Sigmoid colon (tissue), 7 donors: ENCODE results near the gene PPM1L. TPM values are rescaled to one million over a fixed set of nuclear protein-coding genes. Genes with fewer than 3 reads are reported as not detected.

ENCODE experiments used
- DNase-seq: peaks from one replicate; pipeline ENCODE4 v3.0.0-alpha.2; 2019
- H3K27ac ChIP-seq, 4 donors: fragments of 200-600 bp; sonication (generic); one replicate each; pipeline ENCODE4 v1.5.1; 2016 to 2019; ENCODE audit warnings: mild to moderate bottlenecking in 1 of 4
- H3K27me3 ChIP-seq, 3 donors: fragments of 200-600 bp; sonication (generic); one replicate each; pipeline ENCODE4 v1.5.1; 2019; ENCODE audit warnings: mild to moderate bottlenecking in 1 of 3
- H3K36me3 ChIP-seq, 4 donors: fragments of 200-600 bp; sonication (generic); one replicate each; pipeline ENCODE4 v1.5.1; 2016 to 2019
- H3K4me1 ChIP-seq, 4 donors: fragments of 200-600 bp; sonication (generic); one replicate each; pipeline ENCODE4 v1.5.1; 2017 to 2019
- H3K4me3 ChIP-seq, 4 donors: fragments of 200-600 bp; sonication (generic); one replicate each; pipeline ENCODE4 v1.5.1; 2017 to 2019; ENCODE audit warnings: mild to moderate bottlenecking in 2 of 4, moderate library complexity in 1 of 4
- H3K9me3 ChIP-seq, 4 donors: fragments of 200-600 bp in 3 of 4; sonication (generic) in 3 of 4; one replicate each; pipeline versions ENCODE4 v1.5.1 to v1.6.1; 2013 to 2019
- CTCF ChIP-seq, 4 experiments: fragments of 450-650 bp in 3 of 4; fragments of 200-600 bp in 1 of 4; IDR thresholded peaks; one replicate each; pipeline ENCODE4 v1.5.1; 2016 to 2019; ENCODE audit warnings: antibody characterized with exemption in 4 of 4, mild to moderate bottlenecking in 3 of 4, moderate library complexity in 2 of 4
- EP300 ChIP-seq, 4 donors: sonication (generic); formaldehyde crosslinking; IDR thresholded peaks; one replicate each; pipeline ENCODE4 v1.6.1; 2017; ENCODE audit warnings: antibody characterized with exemption in 4 of 4
- POLR2A ChIP-seq, 2 donors: fragments of 450-650 bp; IDR thresholded peaks; one replicate each; pipeline ENCODE4 v1.6.1; 2016; ENCODE audit warnings: antibody characterized with exemption in 2 of 2, mild to moderate bottlenecking in 2 of 2, moderate library complexity in 2 of 2
- POLR2AphosphoS5 ChIP-seq, 4 donors: sonication (generic); formaldehyde crosslinking; IDR thresholded peaks; one replicate each; pipeline ENCODE4 v1.6.1; 2017; ENCODE audit warnings: antibody characterized with exemption in 4 of 4
- WGBS, 2 donors: extraction: QIAGEN DNeasy Blood & Tissue Kit; methylation state at CpG; one replicate each; pipeline ENCODE4 v1.1.7; 2013; 5-methylcytosine and 5-hydroxymethylcytosine counted together
- intact Hi-C: fragments of 100-400 bp; cut with DNase I; formaldehyde crosslinking; loops from one replicate; pipeline ENCODE4 v1.15.1; 2023
- polyA plus RNA-seq, 3 donors: library from polyadenylated mRNA; stranded (reverse); fragments of 200-250 nt; gene quantifications; one replicate each; pipeline ENCODE4 v1.2.3, GENCODE V29; 2013
- total RNA-seq, 4 donors: library from RNA; depleted of rRNA; stranded (reverse); fragments of >200 nt; gene quantifications; one replicate each; pipeline ENCODE4 v1.1.0, GENCODE V29; 2016
- donor health status: healthy with polysubstance abuse.
- donor health status: Bipolar disorder and iron deficiency.
- donor health status: healthy.

PPM1L gene
- total and polyA plus RNA-seq, 7 donors, result 1.2 to 50.2 (median 33.2) TPM

- intact Hi-C loops, result no loop called here
- no peak overlapping the region for H3K4me3 ChIP-seq
- TF ChIP-seq POLR2A (IDR thresholded peaks at IDR 0.05), result no peak
- TF ChIP-seq CTCF (IDR thresholded peaks at IDR 0.05), result no peak
- peak; percentile 61 to 86 (median 71) for TF ChIP-seq POLR2AphosphoS5 (IDR thresholded peaks at IDR 0.05)
- peak in 1 of 4 donors; percentile 40 for TF ChIP-seq EP300 (IDR thresholded peaks at IDR 0.05)
- no peaks in the 10 kb centered on the region for H3K27me3 ChIP-seq
- peaks cover 0 to 70% (median 30%) of the 10 kb centered on the region in 4 donors for H3K4me1 ChIP-seq
- no peak for DNase-seq
- no peaks in the 10 kb centered on the region for H3K9me3 ChIP-seq
- 78 to 88% methylated on average over 1 of the region's 1 CpG for WGBS, 2 donors
- H3K36me3 ChIP-seq, result no peaks in the 10 kb centered on the region
- peak overlapping the region; percentile 57 to 75 (median 66) for H3K27ac ChIP-seq
These were observed 15.9 kb downstream of the PPM1L start for GRCh38 chr3:160771811-160772459.

- Histone ChIP-seq H3K9me3 (no peaks in the 10 kb centered on the region), H3K4me1 (peaks cover 0 to 70% (median 31%) of the 10 kb centered on the region in 4 donors), H3K27ac (peak overlapping the region in 2 of 4 donors; percentile 71 to 75), H3K4me3 (no peak overlapping the region), H3K27me3 (no peaks in the 10 kb centered on the region), H3K36me3 (no peaks in the 10 kb centered on the region)
- TF ChIP-seq POLR2AphosphoS5 (IDR thresholded peaks at IDR 0.05), result no peak
- TF ChIP-seq EP300 (IDR thresholded peaks at IDR 0.05), result no peak
- no peak for TF ChIP-seq POLR2A (IDR thresholded peaks at IDR 0.05)
- no peak for TF ChIP-seq CTCF (IDR thresholded peaks at IDR 0.05)
- no peak for DNase-seq
- intact Hi-C loops, result no loop called here
These were observed 17.7 kb downstream of the PPM1L start for GRCh38 chr3:160773722-160774121.

GRCh38 chr3:160774172-160774571 lies 18.1 kb downstream of the PPM1L start:
- Histone ChIP-seq H3K27ac (peak overlapping the region in 2 of 4 donors; percentile 71 to 75), H3K27me3 (no peaks in the 10 kb centered on the region), H3K36me3 (no peaks in the 10 kb centered on the region), H3K9me3 (no peaks in the 10 kb centered on the region), H3K4me1 (peaks cover 0 to 70% (median 34%) of the 10 kb centered on the region in 4 donors), H3K4me3 (no peak overlapping the region)
- WGBS, 2 donors, result 87 to 92% methylated on average over 3 of the region's 3 CpGs
- intact Hi-C loops, result no loop called here
- no peak for DNase-seq
- TF ChIP-seq POLR2A (IDR thresholded peaks at IDR 0.05) (no peak), EP300 (IDR thresholded peaks at IDR 0.05) (no peak), CTCF (IDR thresholded peaks at IDR 0.05) (no peak)

- Histone ChIP-seq H3K27me3 (no peaks in the 10 kb centered on the region), H3K4me1 (peaks cover 0 to 79% (median 41%) of the 10 kb centered on the region in 4 donors), H3K27ac (peak overlapping the region in 1 of 4 donors; percentile 12), H3K9me3 (no peaks in the 10 kb centered on the region), H3K36me3 (no peaks in the 10 kb centered on the region), H3K4me3 (no peak overlapping the region)
- intact Hi-C loops, result no loop called here
- WGBS, 2 donors, result 65 to 81% methylated on average over 1 of the region's 1 CpG
- no peak for DNase-seq
- TF ChIP-seq EP300 (IDR thresholded peaks at IDR 0.05), result no peak
- no peak for TF ChIP-seq CTCF (IDR thresholded peaks at IDR 0.05)
- no peak for TF ChIP-seq POLR2AphosphoS5 (IDR thresholded peaks at IDR 0.05)
- TF ChIP-seq POLR2A (IDR thresholded peaks at IDR 0.05), result no peak
These were observed 22.4 kb downstream of the PPM1L start for GRCh38 chr3:160778480-160778879.

- Histone ChIP-seq H3K4me3 (no peak overlapping the region), H3K36me3 (no peaks in the 10 kb centered on the region), H3K4me1 (peaks cover 0 to 80% (median 36%) of the 10 kb centered on the region in 4 donors), H3K27me3 (no peaks in the 10 kb centered on the region), H3K27ac (no peak overlapping the region), H3K9me3 (no peaks in the 10 kb centered on the region)
- intact Hi-C loops, result no loop called here
- DNase-seq, result no peak
- WGBS, 2 donors, result 52 to 63% methylated on average over 1 of the region's 1 CpG
- no peak for TF ChIP-seq POLR2AphosphoS5 (IDR thresholded peaks at IDR 0.05)
- TF ChIP-seq EP300 (IDR thresholded peaks at IDR 0.05), result no peak
- no peak for TF ChIP-seq POLR2A (IDR thresholded peaks at IDR 0.05)
- TF ChIP-seq CTCF (IDR thresholded peaks at IDR 0.05), result no peak
These were observed 23.0 kb downstream of the PPM1L start for GRCh38 chr3:160779040-160779439.
